ENCODE results near the gene POU2F3.

Gene POU2F3

GRCh38 chr11:120310870-120311269, 70.9 kb downstream of the POU2F3 start:
- TF ChIP-seq CTCF (IDR thresholded peaks at IDR 0.05): no peak

- TF ChIP-seq CTCF (IDR thresholded peaks at IDR 0.05): no peak
These were observed 74.9 kb downstream of the POU2F3 start for GRCh38 chr11:120314861-120315260.

GRCh38 chr11:120316880-120317688, 77.1 kb downstream of the POU2F3 start:
- no peak for TF ChIP-seq CTCF (IDR thresholded peaks at IDR 0.05)

- TF ChIP-seq CTCF (IDR thresholded peaks at IDR 0.05): no peak
These were observed 77.9 kb downstream of the POU2F3 start for GRCh38 chr11:120317689-120318480.

- no peak for TF ChIP-seq CTCF (IDR thresholded peaks at IDR 0.05)
These were observed 79.0 kb downstream of the POU2F3 start for GRCh38 chr11:120318906-120319305.

- no peak for TF ChIP-seq CTCF (IDR thresholded peaks at IDR 0.05)
These were observed 85.2 kb downstream of the POU2F3 start, which contains the start of gene TLCD5 for GRCh38 chr11:120324932-120325810. Gene TLCD5, plus strand, starts transcription at chr11:120325299. Its CDS starts 2,143 bp downstream, at chr11:120327442.

- no peak for TF ChIP-seq CTCF (IDR thresholded peaks at IDR 0.05)
These were observed 86.3 kb downstream of the POU2F3 start for GRCh38 chr11:120326228-120326627.
